Activated CD8-positive, alpha-beta memory T cell treated with anti-CD3 and anti-CD28 coated beads for 4 hours (primary cell): Measurements from ENCODE around the gene BMP2K.
A peak's percentile ranks its signal among the peaks of the same experiment; 100 is the strongest.

Source experiments
- DNase-seq, 2 donors: peaks; one replicate each; pipeline ENCODE4 v3.0.0-alpha.2; 2020; ENCODE audit warnings: low read depth in 2 of 2

BMP2K gene

GRCh38 chr4:78776079-78776728 lies at the start of gene BMP2K:
TSS of gene BMP2K (plus strand) at chr4:78776350. CDS start at chr4:78776544, 194 bp downstream.
- DNase-seq = peak; percentile 55 to 58

- DNase-seq = no peak
Observed at GRCh38 chr4:78726546-78726945, 49.6 kb upstream of the BMP2K start.

DNA sequence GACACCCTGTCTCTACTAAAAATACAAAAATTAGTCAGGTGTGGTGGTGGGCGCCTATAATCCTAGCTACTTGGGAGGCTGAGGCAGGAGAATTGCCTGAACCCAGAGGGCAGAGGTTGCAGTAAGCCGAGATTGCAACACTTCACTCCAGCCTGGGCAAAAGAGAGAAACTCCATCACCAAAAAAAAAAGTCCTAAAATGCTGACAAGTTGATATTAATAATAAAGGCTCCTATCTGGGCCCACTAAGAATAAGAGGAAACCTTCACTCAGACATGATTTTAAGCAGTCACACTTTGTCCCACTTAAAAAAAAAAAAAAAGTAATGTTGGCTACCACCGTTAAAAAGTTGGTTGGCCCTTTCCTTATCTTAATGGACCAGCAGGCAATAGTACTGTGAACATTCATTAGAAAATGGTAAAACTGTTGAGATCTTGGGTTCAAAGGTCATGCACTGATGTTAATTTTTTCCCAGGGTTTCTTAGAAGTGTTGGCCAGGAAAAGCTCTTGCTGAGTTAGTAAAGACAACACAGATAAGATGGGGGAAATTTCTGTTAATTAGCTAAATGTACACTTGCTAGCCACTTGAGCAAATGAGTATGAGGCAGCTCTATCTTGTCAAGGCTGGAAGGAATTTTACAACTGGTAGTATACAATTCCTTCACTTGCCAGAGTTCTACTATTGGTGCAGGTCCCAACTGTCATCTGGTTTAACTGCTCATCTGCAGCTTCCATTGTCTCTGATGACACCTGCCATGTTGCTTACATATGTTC lies 43.6 kb upstream of the BMP2K start:
- no peak for DNase-seq

- DNase-seq = no peak
Observed at GRCh38 chr4:78734441-78735162, 41.5 kb upstream of the BMP2K start.

DNA sequence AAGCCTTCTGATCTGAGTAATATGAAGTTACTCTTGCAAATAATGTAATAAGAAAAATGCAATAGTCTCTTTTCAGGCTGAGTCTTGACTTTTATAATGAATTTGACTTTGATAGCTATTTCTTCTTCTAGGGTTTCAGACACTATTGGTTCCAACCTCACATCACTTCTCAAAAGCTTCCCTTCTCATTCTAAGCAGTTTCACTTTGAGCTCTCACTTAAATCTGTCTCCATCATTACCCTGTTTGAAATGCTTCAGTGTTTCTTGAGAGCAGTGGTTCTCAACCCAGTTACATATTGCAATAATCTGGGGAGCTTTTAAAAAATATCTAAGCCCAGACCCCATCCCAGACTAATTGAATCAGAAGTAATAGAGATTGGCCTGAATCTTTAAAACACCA lies 40.5 kb upstream of the BMP2K start:
- DNase-seq = no peak

GRCh38 chr4:78737035-78737434 lies 39.1 kb upstream of the BMP2K start:
- no peak for DNase-seq

GRCh38 chr4:78737973-78738372 lies 38.2 kb upstream of the BMP2K start:
- DNase-seq = no peak

DNA sequence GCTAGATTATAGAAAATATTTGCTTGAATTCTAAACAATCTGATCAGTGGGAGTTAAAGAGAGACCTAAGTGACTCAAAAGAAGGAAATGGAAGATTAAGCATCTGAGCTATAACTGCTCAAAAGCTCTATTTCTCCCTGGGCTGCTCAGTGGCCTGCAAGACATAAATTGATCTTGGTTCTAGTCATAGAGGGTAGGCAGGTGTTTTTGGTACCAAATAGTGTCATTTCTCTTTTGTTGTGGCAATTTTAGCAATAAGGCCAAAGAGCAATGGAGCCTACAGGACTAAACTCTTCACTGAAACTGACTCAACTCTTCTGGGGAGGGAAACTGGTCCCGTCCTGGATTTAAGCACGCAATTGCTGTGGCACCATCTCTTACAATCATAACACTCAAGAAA lies 33.9 kb upstream of the BMP2K start:
- no peak for DNase-seq

DNA sequence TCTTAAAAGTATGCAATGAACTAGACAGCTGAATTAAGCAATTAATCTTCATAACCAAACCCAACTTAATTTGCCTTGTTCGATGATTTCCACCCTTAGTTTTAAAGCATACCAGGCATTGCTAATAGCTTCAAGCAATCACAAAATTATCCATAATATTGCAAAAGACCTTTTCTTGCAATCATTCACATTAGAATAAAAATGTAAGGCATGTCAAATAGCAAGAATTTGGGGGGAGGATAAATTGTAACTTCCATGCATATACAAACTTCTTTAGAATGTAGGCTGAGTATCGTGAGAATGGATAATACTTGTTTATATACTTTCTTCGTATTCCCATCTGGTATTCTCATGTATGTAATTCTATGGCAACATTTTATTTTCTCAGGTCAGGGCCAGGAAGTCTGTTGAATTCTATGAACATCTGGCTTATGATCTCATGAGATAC lies 28.7 kb upstream of the BMP2K start:
- DNase-seq = no peak

DNA sequence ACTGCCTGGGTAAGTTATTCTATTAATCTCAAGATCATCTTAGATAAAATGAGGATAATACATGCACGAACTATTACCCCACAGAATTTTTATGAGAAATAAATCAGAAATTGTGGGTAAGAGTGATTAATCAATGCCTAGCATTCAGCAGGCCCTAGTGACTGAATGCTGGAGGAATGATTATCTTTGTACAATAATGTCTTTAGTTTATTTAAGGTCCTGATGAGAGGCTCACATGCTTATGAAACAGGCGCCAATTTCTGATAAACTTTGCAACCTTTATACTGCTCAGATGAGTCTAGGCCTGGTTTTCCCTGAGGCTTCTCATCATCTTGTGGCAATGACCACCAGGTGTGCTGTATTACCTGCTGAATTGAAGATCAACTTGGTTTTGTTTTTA lies 27.8 kb upstream of the BMP2K start:
- DNase-seq = no peak

- no peak for DNase-seq
Observed at GRCh38 chr4:78749258-78749971, 26.7 kb upstream of the BMP2K start.

DNA sequence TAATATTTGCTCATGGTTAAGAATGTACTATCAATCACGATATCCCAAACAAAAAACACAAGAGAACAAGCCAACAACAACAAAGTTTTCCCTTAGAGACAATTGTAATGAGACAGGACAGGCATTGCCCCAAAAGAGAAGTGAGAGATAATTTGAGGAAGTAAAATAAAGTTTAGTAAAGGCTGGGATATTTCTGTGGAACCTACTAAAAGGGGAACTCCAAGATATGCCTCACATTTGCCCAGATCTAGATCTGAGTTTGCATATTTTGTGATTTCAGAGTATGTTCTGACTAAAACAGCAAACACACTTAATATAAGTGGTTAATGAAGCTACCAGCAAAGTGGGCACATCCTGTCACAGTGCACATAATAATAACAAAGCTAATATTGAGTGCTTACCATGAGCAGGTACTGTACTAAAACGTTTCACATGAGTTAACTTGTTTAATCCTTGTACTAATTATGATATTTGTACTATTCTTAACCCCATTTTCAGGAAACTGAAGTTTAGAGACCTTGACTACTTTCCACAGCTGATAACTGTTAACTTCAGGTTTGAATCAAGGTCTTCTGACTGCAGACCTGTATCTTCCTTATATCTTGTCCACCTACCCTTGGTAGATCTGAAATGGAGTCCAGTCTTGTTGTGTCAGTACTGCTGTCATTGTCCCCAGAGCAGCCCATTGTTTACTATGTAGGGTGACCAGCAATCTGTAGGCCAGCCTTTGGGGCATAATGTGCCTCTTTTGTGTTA lies 26.0 kb upstream of the BMP2K start:
- no peak for DNase-seq

- DNase-seq = no peak
Observed at GRCh38 chr4:78753091-78753490, 23.1 kb upstream of the BMP2K start.

DNA sequence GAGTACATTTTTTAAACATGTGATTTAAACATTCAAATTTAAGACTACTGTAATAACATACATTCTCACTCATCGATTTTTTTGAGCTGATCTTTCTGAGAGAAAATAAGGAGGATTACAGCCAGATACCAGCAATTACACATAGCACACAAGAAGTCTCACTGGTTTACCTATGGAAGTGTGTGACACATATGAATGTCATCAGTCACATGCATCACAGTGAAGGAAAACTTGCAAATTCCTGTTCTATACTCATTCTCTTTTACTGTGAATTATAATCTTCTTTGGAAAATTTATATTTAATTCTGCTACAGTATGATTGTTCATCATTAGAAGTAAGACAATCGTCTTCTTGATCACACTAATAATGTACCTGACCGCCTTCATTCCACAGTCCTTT lies 21.3 kb upstream of the BMP2K start:
- no peak for DNase-seq

GRCh38 chr4:78756137-78756536 lies 20.0 kb upstream of the BMP2K start:
- DNase-seq = no peak

DNA sequence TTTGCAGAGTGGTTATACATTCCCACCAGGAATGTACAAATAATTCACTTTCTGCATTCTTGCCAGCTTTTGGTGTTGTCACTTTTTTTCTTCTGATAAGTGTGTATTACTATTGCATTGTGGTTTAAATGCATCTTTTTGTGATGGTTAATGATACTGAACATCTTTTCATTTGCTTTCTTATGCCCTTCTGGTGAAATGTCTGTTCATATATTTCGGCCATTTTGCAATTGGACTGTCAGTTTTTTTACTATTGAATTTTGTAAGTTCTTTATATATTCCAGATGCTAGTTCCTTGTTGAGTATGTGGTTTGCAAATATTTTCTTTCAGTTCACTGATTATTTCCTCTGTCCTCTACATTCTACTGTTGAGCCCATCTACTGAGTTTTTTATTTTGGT lies 19.4 kb upstream of the BMP2K start:
- no peak for DNase-seq

DNA sequence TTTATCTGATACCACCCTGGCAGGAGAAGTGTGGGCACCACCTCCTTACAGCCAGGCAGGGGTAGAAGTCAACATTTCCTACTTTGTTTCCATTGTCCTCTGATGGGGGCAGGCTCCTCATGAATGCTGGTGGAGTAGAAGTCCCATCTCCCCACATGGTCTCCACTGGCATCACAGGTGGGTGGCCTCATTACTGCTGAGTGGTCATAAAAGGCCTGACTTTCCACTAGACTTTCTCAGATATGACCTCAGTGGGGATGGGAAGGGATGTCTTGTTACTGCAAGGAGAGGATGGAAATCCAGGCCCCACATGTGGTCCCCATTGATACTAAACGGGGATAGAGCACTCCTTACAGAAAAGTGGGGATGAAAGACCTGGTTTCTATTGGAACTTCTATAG lies 18.6 kb upstream of the BMP2K start:
- no peak for DNase-seq

DNA sequence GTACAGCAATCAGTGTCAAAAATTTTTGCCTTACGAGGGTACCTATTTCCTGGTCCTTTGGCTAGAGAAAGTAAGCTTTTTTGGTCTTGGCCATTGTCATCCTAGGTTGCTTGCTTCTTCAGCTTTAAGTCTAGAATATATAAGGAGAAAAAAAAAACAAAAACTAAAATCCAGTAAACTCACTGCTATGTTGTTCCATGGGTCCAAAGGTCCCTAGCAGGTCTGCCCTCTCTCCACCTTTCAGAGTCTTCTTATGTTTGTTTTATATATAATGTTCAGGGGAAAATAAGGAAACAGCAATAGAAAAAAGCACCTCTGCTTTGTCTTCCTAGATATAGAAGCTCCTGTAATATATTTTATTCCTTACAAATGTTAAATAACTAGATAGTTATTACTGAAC lies 18.1 kb upstream of the BMP2K start:
- no peak for DNase-seq

DNA sequence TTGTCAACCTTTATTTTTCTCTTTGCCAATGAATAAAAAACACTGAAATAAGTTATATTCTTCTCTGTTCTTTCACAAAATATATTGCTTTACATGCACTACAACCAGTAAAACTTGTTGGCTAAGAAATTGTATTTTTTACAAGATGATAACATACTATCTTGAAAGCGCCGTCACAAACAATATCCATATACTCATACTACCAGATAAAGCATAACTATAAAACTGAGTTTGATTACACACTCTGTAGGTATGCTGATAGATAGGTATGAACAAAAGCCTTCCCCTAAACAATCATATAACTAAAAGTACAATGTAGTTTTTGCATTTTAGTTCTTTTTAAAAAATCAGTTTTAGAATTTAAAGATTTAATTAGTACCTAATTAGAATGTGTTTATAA lies 13.6 kb upstream of the BMP2K start:
- DNase-seq = no peak

DNA sequence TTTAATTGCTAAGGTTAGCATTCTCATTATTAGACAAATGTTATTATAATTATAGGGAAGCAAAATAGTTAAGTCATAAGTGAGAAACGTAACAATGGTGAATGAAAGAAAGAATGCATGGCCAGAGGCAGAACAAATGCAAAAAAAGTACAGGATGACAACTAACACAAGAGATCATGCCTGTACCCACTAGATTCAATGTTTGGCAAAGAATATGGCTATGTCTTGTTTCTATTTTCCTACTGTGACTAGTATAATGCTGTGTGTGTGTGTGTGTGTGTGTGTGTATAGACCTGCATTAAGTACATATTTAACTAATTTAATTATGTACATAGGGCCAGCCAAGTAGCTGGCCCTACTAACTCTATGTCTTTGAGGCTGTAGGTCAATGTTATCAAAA lies 12.9 kb upstream of the BMP2K start:
- no peak for DNase-seq

- no peak for DNase-seq
Observed at GRCh38 chr4:78763763-78764387, 12.3 kb upstream of the BMP2K start.
